Subcutaneous adipose tissue (tissue), 4 donors: ENCODE measurements around the gene TMEM131. TPM values are rescaled to one million over a fixed set of nuclear protein-coding genes. Genes with fewer than 3 reads are reported as not detected.

ENCODE experiments used
- total RNA-seq, 4 donors: library from RNA; depleted of rRNA; stranded (reverse); fragments of >200 nt; gene quantifications; one replicate each; pipeline ENCODE4 v1.1.0, GENCODE V29; 2016
- TF ChIP-seq, protein P1 (sequence below): fragments of 450-650 bp; IDR thresholded peaks from one replicate; pipeline ENCODE4 v1.5.1; 2016; ENCODE audit warnings: low read depth, mild to moderate bottlenecking, control low read depth, antibody characterized with exemption, moderate library complexity

TMEM131 gene
- total RNA-seq, 4 donors from 2014 or later = 35.5 to 44.3 (median 39.7) TPM

DNA sequence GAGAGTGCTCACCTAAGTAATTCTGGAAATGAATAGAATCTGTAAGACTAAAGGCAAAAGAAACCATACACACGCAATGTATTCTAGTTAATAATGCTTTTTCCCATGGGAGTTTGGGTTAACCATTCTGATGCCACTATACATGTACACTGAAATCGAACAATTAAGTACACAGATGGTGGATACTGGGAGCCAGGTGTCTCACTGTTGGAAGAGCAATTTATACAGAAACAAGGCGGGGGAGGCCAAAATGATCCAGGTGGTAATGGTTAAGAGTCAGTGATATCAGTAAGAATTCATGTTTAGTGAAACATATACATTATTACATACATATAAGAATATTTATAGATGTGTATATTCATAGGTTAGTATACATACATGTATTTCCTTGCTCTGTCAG is 67.2 kb downstream of the TMEM131 start:
- TF ChIP-seq, protein P1, sequence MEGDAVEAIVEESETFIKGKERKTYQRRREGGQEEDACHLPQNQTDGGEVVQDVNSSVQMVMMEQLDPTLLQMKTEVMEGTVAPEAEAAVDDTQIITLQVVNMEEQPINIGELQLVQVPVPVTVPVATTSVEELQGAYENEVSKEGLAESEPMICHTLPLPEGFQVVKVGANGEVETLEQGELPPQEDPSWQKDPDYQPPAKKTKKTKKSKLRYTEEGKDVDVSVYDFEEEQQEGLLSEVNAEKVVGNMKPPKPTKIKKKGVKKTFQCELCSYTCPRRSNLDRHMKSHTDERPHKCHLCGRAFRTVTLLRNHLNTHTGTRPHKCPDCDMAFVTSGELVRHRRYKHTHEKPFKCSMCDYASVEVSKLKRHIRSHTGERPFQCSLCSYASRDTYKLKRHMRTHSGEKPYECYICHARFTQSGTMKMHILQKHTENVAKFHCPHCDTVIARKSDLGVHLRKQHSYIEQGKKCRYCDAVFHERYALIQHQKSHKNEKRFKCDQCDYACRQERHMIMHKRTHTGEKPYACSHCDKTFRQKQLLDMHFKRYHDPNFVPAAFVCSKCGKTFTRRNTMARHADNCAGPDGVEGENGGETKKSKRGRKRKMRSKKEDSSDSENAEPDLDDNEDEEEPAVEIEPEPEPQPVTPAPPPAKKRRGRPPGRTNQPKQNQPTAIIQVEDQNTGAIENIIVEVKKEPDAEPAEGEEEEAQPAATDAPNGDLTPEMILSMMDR = no peak

DNA sequence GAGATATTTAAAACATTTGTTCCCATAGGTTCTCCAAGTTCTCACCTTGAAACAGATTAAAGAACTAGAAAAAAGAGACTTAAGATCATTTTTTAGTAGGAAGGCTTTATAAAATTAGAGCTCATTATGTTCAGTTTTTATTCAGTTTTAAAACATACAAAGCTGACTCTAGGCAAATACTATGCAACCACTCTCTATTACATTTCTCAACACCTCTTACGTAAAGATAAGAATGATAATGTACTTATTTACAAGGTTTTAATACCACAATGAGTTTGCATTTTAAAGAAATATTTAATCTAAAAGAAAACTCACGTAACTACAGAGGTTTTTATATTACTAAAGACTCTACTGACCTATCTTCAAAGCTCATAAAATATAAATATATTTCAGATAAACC is 68.8 kb downstream of the TMEM131 start:
- TF ChIP-seq, protein P1 = no peak

DNA sequence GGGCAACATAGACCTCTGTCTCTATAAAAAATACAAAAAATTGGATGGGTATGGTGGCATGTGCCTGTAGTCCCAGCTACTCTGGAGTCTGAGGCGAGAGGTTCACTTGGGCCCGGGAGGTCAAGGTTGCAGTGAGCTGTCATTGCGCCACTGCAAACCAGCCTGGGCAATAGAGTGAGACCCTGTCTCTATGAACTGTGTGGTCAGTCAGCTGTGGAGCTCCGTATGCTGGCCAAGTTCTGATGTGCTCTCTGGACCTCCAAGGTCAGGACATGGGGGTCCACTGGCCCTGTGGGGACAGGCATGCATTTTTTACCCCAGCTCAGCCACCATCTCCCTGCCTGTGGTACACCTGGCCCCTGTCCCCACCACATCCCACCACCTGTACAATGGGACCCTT is 71.6 kb downstream of the TMEM131 start:
- TF ChIP-seq, protein P1 = no peak

DNA sequence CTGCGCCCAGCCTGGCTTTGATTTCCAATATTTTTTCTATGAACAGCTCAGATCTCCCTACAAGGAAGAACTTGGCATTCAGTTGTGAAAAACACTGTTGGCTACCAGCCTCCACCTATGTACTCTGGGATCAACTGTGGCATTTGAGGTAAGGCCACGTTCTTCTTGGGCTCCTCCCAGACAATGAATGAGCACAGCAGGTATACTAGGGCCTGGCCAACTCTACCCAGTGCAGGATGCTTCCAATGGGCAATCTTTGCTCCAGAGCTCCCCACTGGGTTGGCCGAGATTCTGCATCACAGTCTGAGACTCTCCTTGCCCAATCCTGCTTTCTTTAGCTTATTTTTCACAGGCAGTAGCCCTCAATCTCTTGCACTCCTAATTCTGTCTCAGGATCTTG is 75.9 kb downstream of the TMEM131 start:
- TF ChIP-seq, protein P1 = no peak

DNA sequence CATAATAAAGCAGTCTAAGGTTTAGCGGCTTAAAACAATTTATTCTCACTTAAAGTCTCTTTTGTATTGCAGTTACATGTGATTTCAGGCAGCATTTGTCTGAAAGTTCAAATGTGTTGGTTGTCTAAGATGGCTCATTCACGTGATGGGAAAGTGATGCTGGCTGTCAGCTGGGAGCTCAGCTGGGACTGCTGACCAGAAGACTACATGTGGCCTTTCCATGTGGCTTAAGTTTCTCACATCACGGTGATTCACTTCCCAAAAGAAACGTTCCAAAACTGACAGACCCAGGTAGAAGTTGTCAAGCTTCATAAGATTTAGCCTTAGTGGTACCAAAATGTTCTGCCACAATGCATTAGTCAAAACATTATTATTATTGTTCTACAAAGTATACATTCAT is 76.9 kb downstream of the TMEM131 start:
- TF ChIP-seq, protein P1 = no peak

DNA sequence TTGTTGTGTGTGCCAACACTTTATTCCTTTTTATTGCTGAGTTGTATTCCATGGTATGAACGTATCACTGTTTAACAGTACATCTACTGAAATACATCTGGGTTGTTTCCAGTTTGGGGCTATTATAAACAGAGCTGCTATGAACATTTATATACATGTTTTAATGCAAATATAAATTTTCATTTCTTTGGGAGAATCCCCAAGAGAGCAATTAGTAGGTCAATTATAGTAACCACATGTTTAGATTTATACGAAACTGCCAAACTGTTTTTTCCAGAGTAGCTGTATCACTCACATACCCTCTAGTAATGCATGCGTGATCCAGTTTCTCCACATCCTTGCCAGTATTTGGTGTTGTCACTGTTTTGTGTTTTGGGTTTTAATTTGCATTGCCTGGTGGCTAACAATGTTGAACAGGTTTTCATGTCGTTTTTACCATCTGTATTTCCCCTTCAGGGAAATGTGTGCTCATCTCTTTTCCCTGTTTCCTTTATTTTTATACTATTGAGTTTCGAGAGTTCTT is 81.0 kb downstream of the TMEM131 start:
- TF ChIP-seq, protein P1 = no peak

DNA sequence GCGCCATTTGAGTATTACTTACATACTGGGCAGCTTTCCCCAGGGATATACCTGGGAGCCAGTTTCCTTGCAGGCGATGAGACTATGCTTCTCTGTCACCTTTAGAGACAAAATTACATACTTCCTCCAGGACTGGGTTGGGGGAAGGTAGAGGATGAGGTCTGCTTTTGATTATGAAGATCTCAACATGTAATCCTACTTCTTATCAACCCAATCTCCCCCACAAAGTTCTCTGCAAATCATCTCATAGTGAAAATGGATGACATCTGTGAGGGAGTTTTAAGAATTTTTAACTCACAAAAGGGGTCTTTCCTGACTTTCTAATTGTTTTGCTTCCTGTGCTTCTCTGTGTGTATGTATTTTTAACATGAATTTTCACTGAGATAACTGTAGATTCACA is 81.9 kb downstream of the TMEM131 start:
- TF ChIP-seq, protein P1 = no peak
